ENCODE results near the gene UBE2J2. TPM values are rescaled to one million over a fixed set of nuclear protein-coding genes. Genes with fewer than 3 reads are reported as not detected.

UBE2J2 gene
- total and polyA plus RNA-seq, 2 of the 13 experiments (the other 11 are each of a cell fraction or from before 2014, with no cell fraction given), result 25.4 to 29.4 TPM

GRCh38 chr1:1290238-1290731 is 16.6 kb upstream of the UBE2J2 start (continued):
- TF ChIP-seq STAT5B (CRISPR knock-in tag; IDR thresholded peaks at IDR 0.05), result no peak
- TF ChIP-seq NCOR1 (IDR thresholded peaks at IDR 0.05; ENCODE audit: borderline replicate concordance, low read length), result no peak
- TF ChIP-seq CENPBD1 (CRISPR knock-in tag; IDR thresholded peaks at IDR 0.05; ENCODE audit: borderline replicate concordance, low read depth), result no peak
- TF ChIP-seq KDM2A (CRISPR knock-in tag; IDR thresholded peaks at IDR 0.05; ENCODE audit: borderline replicate concordance, low read depth), result peak; percentile 34; the same call in 1 of the 2 replicates
- no peak for TF ChIP-seq REXO4 (CRISPR knock-in tag; IDR thresholded peaks at IDR 0.05; ENCODE audit: borderline replicate concordance)
- TF ChIP-seq RARG (CRISPR knock-in tag; IDR thresholded peaks at IDR 0.05; ENCODE audit: low read depth), result no peak
- 0 out of 2 replicates have a peak, but pooled peaks have one; percentile 18 for TF ChIP-seq GABPB1 (CRISPR knock-in tag; IDR thresholded peaks at IDR 0.05)
- peak; percentile 83 for TF ChIP-seq CTCF (CRISPR knock-in tag; IDR thresholded peaks at IDR 0.05)
- TF ChIP-seq ZFX (CRISPR knock-in tag; IDR thresholded peaks at IDR 0.05; ENCODE audit: low read depth), result no peak
- TF ChIP-seq AFF4 (CRISPR knock-in tag; IDR thresholded peaks at IDR 0.05), result no peak
- TF ChIP-seq RXRA (CRISPR knock-in tag; IDR thresholded peaks at IDR 0.05), result 0 out of 2 replicates have a peak, but pooled peaks have one; percentile 17
- TF ChIP-seq SIX1 (CRISPR knock-in tag; IDR thresholded peaks at IDR 0.05; ENCODE audit: borderline replicate concordance), result no peak
- TF ChIP-seq RBM39 (IDR thresholded peaks at IDR 0.05; ENCODE audit: low read depth, low read length, poor library complexity, severe bottlenecking), result no peak
- TF ChIP-seq NONO (IDR thresholded peaks at IDR 0.05), result no peak
- TF ChIP-seq NONO (CRISPR knock-in tag; conservative IDR thresholded peaks at IDR 0.05), result peak; percentile 31; the same call in 1 of the 2 replicates
- no peak for TF ChIP-seq ZNF558 (CRISPR knock-in tag; IDR thresholded peaks at IDR 0.05; ENCODE audit: borderline replicate concordance)
- no peak for TF ChIP-seq MAFK (conservative IDR thresholded peaks at IDR 0.05 in 1 of 2, IDR thresholded peaks at IDR 0.05 in 1 of 2; ENCODE audit: low read length in 2 of 2)
- TF ChIP-seq ZSCAN21 (CRISPR knock-in tag; IDR thresholded peaks at IDR 0.05; ENCODE audit: borderline replicate concordance), result 0 out of 2 replicates have a peak, but pooled peaks have one; percentile 20
- no peak for TF ChIP-seq ZNF30 (CRISPR knock-in tag; IDR thresholded peaks at IDR 0.05)
- peak; percentile 43 for TF ChIP-seq ZNF687 (CRISPR knock-in tag; IDR thresholded peaks at IDR 0.05)

All from HepG2 (cell line).